ENCODE results near the gene TNS3.
A peak's percentile ranks its signal among the peaks of the same experiment; 100 is the strongest.
"Not testable (repeated sequence)": the region's sequence is repeated elsewhere in the genome, so short reads cannot be mapped to it uniquely, and the experiment has no call there.

TNS3 gene

GRCh38 chr7:47264021-47264651 is 317.8 kb downstream of the TNS3 start:
- DNase-seq (ENCODE audit: low read depth, low spot score), result no peak

GRCh38 chr7:47262881-47263280 is 319.0 kb downstream of the TNS3 start:
- no peak for DNase-seq (ENCODE audit: low read depth, low spot score)

GRCh38 chr7:47262160-47262559 is 319.8 kb downstream of the TNS3 start:
- not testable (repeated sequence) for DNase-seq (ENCODE audit: low read depth, low spot score)

GRCh38 chr7:47260270-47260669 is 321.6 kb downstream of the TNS3 start:
- DNase-seq (ENCODE audit: low read depth, low spot score), result no peak

- no peak for DNase-seq (ENCODE audit: low read depth, low spot score)
Measured at GRCh38 chr7:47259682-47260081, 322.2 kb downstream of the TNS3 start.

- no peak for DNase-seq (ENCODE audit: low read depth, low spot score)
Measured at GRCh38 chr7:47258798-47259197, 323.1 kb downstream of the TNS3 start.

- DNase-seq (ENCODE audit: low read depth, low spot score), result peak; percentile 43
Measured at GRCh38 chr7:47256016-47256415, 325.9 kb downstream of the TNS3 start.

- no peak for DNase-seq (ENCODE audit: low read depth, low spot score)
Measured at GRCh38 chr7:47255441-47255840, 326.5 kb downstream of the TNS3 start.

- no peak for DNase-seq (ENCODE audit: low read depth, low spot score)
Measured at GRCh38 chr7:47255007-47255406, 326.9 kb downstream of the TNS3 start.

GRCh38 chr7:47254081-47254977 is 327.6 kb downstream of the TNS3 start:
- peak; percentile 85 for DNase-seq (ENCODE audit: low read depth, low spot score)

GRCh38 chr7:47253650-47254080 is 328.2 kb downstream of the TNS3 start:
- peak; percentile 76 for DNase-seq (ENCODE audit: low read depth, low spot score)

GRCh38 chr7:47252675-47253074 is 329.2 kb downstream of the TNS3 start:
- DNase-seq (ENCODE audit: low read depth, low spot score), result no peak

GRCh38 chr7:47249361-47249760 is 332.6 kb downstream of the TNS3 start:
- no peak for DNase-seq (ENCODE audit: low read depth, low spot score)

- DNase-seq (ENCODE audit: low read depth, low spot score), result no peak
Measured at GRCh38 chr7:47248797-47249196, 333.1 kb downstream of the TNS3 start.

GRCh38 chr7:47247132-47247531 is 334.8 kb downstream of the TNS3 start:
- DNase-seq (ENCODE audit: low read depth, low spot score), result no peak

- no peak for DNase-seq (ENCODE audit: low read depth, low spot score)
Measured at GRCh38 chr7:47244692-47245091, 337.2 kb downstream of the TNS3 start.

GRCh38 chr7:47241112-47242065 is 340.5 kb downstream of the TNS3 start:
- DNase-seq (ENCODE audit: low read depth, low spot score), result no peak

- no peak for DNase-seq (ENCODE audit: low read depth, low spot score)
Measured at GRCh38 chr7:47239931-47240421, 341.9 kb downstream of the TNS3 start.

GRCh38 chr7:47239034-47239433 is 342.9 kb downstream of the TNS3 start:
- DNase-seq (ENCODE audit: low read depth, low spot score), result peak; percentile 48

- no peak for DNase-seq (ENCODE audit: low read depth, low spot score)
Measured at GRCh38 chr7:47236480-47237129, 345.3 kb downstream of the TNS3 start.

- no peak for DNase-seq (ENCODE audit: low read depth, low spot score)
Measured at GRCh38 chr7:47233996-47234395, 347.9 kb downstream of the TNS3 start.

All from ELF-1 (cell line).